HepG2 (cell line): ENCODE results near the gene RFX2. TPM values are rescaled to one million over a fixed set of nuclear protein-coding genes. Genes with fewer than 3 reads are reported as not detected.

ENCODE experiments used
- ARID2 ChIP-seq: sonication (generic); formaldehyde crosslinking; IDR thresholded peaks from 2 replicates; pipeline ENCODE4 v1.8.1; 2022; ENCODE audit warnings: mild to moderate bottlenecking, missing genetic modification reagents, borderline replicate concordance
- ATF7 ChIP-seq, 2 experiments: fragments of 450-650 bp in 1 of 2; sonication (generic) in 1 of 2; formaldehyde crosslinking in 1 of 2; IDR thresholded peaks; 2 replicates each; pipeline versions ENCODE4 v1.4.0 to v1.6.1; 2016 to 2020; ENCODE audit warnings: antibody characterized with exemption in 1 of 2, mild to moderate bottlenecking in 1 of 2, missing genetic modification reagents in 1 of 2
- CHD2 ChIP-seq: IDR thresholded peaks from 2 replicates; pipeline ENCODE4 v1.6.1; 2011; ENCODE audit warnings: low read depth, low read length, improper control_type of control experiment
- CREM ChIP-seq, 2 experiments: sonication (generic) in 1 of 2; formaldehyde crosslinking in 1 of 2; IDR thresholded peaks; 2 replicates each; pipeline versions ENCODE4 v1.4.0 to v1.6.1; 2016 to 2020; ENCODE audit warnings: antibody characterized with exemption in 1 of 2, mild to moderate bottlenecking in 1 of 2, missing genetic modification reagents in 1 of 2
- DNMT3B ChIP-seq: conservative IDR thresholded peaks from 2 replicates; pipeline ENCODE4 v1.6.1; 2016; ENCODE audit warnings: missing biosample characterization, control low read depth
- DPF2 ChIP-seq: sonication (generic); formaldehyde crosslinking; IDR thresholded peaks from 2 replicates; pipeline ENCODE4 v1.4.0; 2020; ENCODE audit warnings: mild to moderate bottlenecking, low read depth, missing genetic modification reagents, borderline replicate concordance
- ISL2 ChIP-seq: sonication (generic); formaldehyde crosslinking; IDR thresholded peaks from 2 replicates; pipeline ENCODE4 v1.5.0; 2020; ENCODE audit warnings: missing genetic modification reagents
- JUN ChIP-seq: sonication (generic); formaldehyde crosslinking; IDR thresholded peaks from 2 replicates; pipeline ENCODE4 v1.4.0; 2020; ENCODE audit warnings: mild to moderate bottlenecking, missing genetic modification reagents
- KLF13 ChIP-seq: sonication (generic); formaldehyde crosslinking; IDR thresholded peaks from 2 replicates; pipeline ENCODE4 v1.4.0; 2020; ENCODE audit warnings: mild to moderate bottlenecking, missing genetic modification reagents
- MAF1 ChIP-seq: sonication (generic); formaldehyde crosslinking; IDR thresholded peaks from 2 replicates; pipeline ENCODE4 v1.5.0; 2020; ENCODE audit warnings: missing genetic modification reagents, borderline replicate concordance
- MXD4 ChIP-seq: IDR thresholded peaks from 2 replicates; pipeline ENCODE4 v1.6.1; 2016; ENCODE audit warnings: mild to moderate bottlenecking, missing biosample characterization, missing genetic modification reagents
- NCOA5 ChIP-seq: sonication (generic); formaldehyde crosslinking; IDR thresholded peaks from 2 replicates; pipeline ENCODE4 v1.4.0; 2020; ENCODE audit warnings: missing genetic modification reagents
- REL ChIP-seq: sonication (generic); formaldehyde crosslinking; conservative IDR thresholded peaks from 2 replicates; pipeline ENCODE4 v1.8.0; 2022; ENCODE audit warnings: mild to moderate bottlenecking, missing genetic modification reagents, moderate library complexity
- RELA ChIP-seq: sonication (generic); formaldehyde crosslinking; IDR thresholded peaks from 2 replicates; pipeline ENCODE4 v1.4.0; 2020; ENCODE audit warnings: missing genetic modification reagents
- RORA ChIP-seq: sonication (generic); formaldehyde crosslinking; IDR thresholded peaks from 2 replicates; pipeline ENCODE4 v1.5.0; 2020; ENCODE audit warnings: mild to moderate bottlenecking, missing genetic modification reagents, moderate library complexity
- TFDP2 ChIP-seq: sonication (generic); formaldehyde crosslinking; IDR thresholded peaks from 2 replicates; pipeline ENCODE4 v1.4.0; 2020; ENCODE audit warnings: missing genetic modification reagents
- THAP9 ChIP-seq: sonication (generic); formaldehyde crosslinking; IDR thresholded peaks from 2 replicates; pipeline ENCODE4; 2020; ENCODE audit warnings: missing genetic modification reagents, mild to moderate bottlenecking, borderline replicate concordance
- ZBTB38 ChIP-seq: sonication (generic); formaldehyde crosslinking; IDR thresholded peaks from 2 replicates; pipeline ENCODE4 v1.5.1; 2020; ENCODE audit warnings: mild to moderate bottlenecking, missing genetic modification reagents
- ZFP62 ChIP-seq: sonication (generic); formaldehyde crosslinking; IDR thresholded peaks from 2 replicates; pipeline ENCODE4 v1.4.0; 2020; ENCODE audit warnings: missing genetic modification reagents
- ZNF501 ChIP-seq: sonication (generic); formaldehyde crosslinking; IDR thresholded peaks from 2 replicates; pipeline ENCODE4 v1.5.1; 2020; ENCODE audit warnings: mild to moderate bottlenecking, moderate library complexity, missing genetic modification reagents
- ZNF569 ChIP-seq: sonication (generic); formaldehyde crosslinking; IDR thresholded peaks from 2 replicates; pipeline ENCODE4 v1.5.0; 2020; ENCODE audit warnings: mild to moderate bottlenecking, missing genetic modification reagents, moderate library complexity, borderline replicate concordance
- ZNF816 ChIP-seq: sonication (generic); formaldehyde crosslinking; IDR thresholded peaks from 2 replicates; pipeline ENCODE4 v1.8.0; 2022; ENCODE audit warnings: missing genetic modification reagents, mild to moderate bottlenecking, borderline replicate concordance
- ZNF83 ChIP-seq: sonication (generic); formaldehyde crosslinking; IDR thresholded peaks from 2 replicates; pipeline ENCODE4 v1.4.0; 2020; ENCODE audit warnings: missing genetic modification reagents, mild to moderate bottlenecking, borderline replicate concordance
- polyA plus RNA-seq, 8 experiments: library from polyadenylated mRNA; depleted of rRNA in 3 of 8; stranded (reverse) in 7 of 8; unstranded in 1 of 8; fragments of >200 nt; fragmentation: Illumina TruSeq in 4 of 8; extraction: Trizol in 4 of 8; gene quantifications; 2 replicates each; pipeline versions ENCODE4 v1.2.1 to v1.2.3, GENCODE V29; 2011 to 2016; ENCODE audit warnings: low read depth in 4 of 8, missing spikeins in 1 of 8, mixed read lengths in 1 of 8; ENCODE audit not compliant: insufficient read depth in 1 of 8
- total RNA-seq, 5 experiments: library from RNA; depleted of rRNA; stranded (reverse); fragments of >200 nt; fragmentation: Illumina TruSeq; extraction: Trizol; gene quantifications; 2 replicates each; pipeline ENCODE4 v1.2.3, GENCODE V29; 2016; ENCODE audit warnings: low read depth in 1 of 5

The RFX2 gene
- total and polyA plus RNA-seq, 2 of the 13 experiments (the other 11 are each of a cell fraction or from before 2014, with no cell fraction given) = 2.8 to 3.3 TPM

GRCh38 chr19:5983367-5983955, 126.8 kb downstream of the RFX2 start (continued):
- TF ChIP-seq THAP9 (CRISPR knock-in tag) (no peak), ZNF501 (CRISPR knock-in tag) (no peak), ARID2 (CRISPR knock-in tag) (no peak), ZBTB38 (CRISPR knock-in tag) (peak; percentile 65; the same call in 1 of the 2 replicates), JUN (CRISPR knock-in tag) (no peak), ISL2 (CRISPR knock-in tag) (0 out of 2 replicates have a peak, but pooled peaks have one; percentile 38), TFDP2 (CRISPR knock-in tag) (peak; percentile 50; the same call in 1 of the 2 replicates), ZFP62 (CRISPR knock-in tag) (no peak), ZNF569 (CRISPR knock-in tag) (no peak), KLF13 (CRISPR knock-in tag) (no peak), ATF7 (IDR thresholded peaks at IDR 0.05) (no peak), ATF7 (CRISPR knock-in tag; IDR thresholded peaks at IDR 0.05) (no peak), DNMT3B (CRISPR knock-in tag) (no peak), ZNF83 (no peak), MXD4 (CRISPR knock-in tag) (no peak), MAF1 (no peak), REL (no peak), CHD2 (no peak), RELA (no peak), CREM (IDR thresholded peaks at IDR 0.05) (0 out of 2 replicates have a peak, but pooled peaks have one; percentile 9), CREM (CRISPR knock-in tag; IDR thresholded peaks at IDR 0.05) (no peak), RORA (no peak), DPF2 (peak; percentile 60; the same call in 1 of the 2 replicates), ZNF816 (CRISPR knock-in tag) (no peak; the same call in 1 of the 2 replicates), NCOA5 (CRISPR knock-in tag) (no peak)
